ENCODE data around the gene PCP4L1. TPM values are rescaled to one million over a fixed set of nuclear protein-coding genes. Genes with fewer than 3 reads are reported as not detected.
"Not testable (repeated sequence)": the region's sequence is repeated elsewhere in the genome, so short reads cannot be mapped to it uniquely, and the experiment has no call there.

Gene PCP4L1
- total RNA-seq, 1 donor from 2014 or later: 29.3 TPM

GRCh38 chr1:161315841-161316674, 57.5 kb downstream of the PCP4L1 start:
- not testable (repeated sequence) for ATAC-seq

DNA sequence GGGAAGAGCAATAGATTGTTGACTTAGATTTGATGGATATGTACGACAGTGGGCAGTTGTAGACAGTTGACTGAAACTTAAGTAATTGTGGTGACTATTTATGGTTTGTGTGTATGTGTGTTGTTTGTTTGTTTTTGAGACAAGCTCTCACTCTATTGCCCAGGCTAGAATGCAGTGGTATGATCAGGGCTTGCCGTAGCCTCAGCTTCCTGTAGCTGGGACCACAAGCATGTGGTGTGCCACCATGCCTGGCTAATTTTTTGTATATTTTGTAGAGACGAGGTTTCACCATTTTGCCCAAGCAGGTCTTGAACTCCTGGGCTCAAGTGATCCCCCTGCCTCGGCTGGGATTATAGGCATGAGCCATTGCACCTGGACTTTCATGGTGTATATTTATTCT, 65.5 kb downstream of the PCP4L1 start:
- ATAC-seq: no peak

DNA sequence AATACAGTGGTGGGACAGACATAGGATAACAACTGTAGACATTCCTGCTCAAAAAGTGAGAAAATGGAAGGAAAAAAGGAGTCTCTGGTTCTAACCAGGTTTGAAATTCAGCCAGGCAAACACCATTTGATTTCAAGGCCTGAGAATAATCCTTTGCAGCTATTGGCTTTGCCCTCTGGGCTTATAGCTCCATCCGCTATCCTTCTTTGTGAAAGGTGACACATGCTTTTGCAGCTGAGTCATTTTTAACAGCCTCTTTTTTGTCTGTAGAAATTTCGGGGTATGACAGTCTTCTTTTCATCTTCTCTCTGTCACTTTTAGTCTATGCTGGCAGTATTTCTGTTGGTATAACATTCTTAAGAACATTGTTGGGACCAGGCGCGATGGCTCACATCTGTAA, 71.8 kb downstream of the PCP4L1 start:
- peak; percentile 37 for ATAC-seq

DNA sequence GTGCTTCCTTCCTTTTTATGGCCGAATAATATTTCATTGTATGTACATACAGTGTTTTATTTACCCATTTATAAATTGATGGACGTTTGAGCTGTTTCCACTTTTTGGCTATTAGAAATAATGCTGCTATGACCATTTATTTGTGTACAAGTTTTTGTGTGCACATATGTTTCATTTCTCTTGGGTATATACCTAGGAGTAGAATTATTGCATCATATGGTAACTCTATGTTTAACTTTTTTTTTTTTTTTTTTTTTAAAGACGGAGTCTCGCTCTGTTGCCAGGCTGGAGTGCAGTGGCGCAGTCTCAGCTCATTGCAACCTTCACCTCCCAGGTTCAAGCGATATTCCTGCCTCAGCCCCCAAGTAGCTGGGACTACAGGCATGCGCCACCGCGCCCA, 74.6 kb downstream of the PCP4L1 start:
- ATAC-seq: no peak

Other genes with a start within 250 kb of the PCP4L1 start
- gene F11R, start 237.6 kb upstream of the PCP4L1 start, total RNA-seq: 137 TPM
- gene TSTD1, start 219.8 kb upstream of the PCP4L1 start, total RNA-seq: 67.9 TPM
- 25.2 TPM for gene USF1, start 212.8 kb upstream of the PCP4L1 start, total RNA-seq
- gene ARHGAP30, start 188.9 kb upstream of the PCP4L1 start, total RNA-seq: 6.0 TPM
- 115 TPM for gene NECTIN4, start 169.2 kb upstream of the PCP4L1 start, total RNA-seq
- gene KLHDC9, start 160.4 kb upstream of the PCP4L1 start, total RNA-seq: 4.5 TPM
- gene PFDN2, start 140.7 kb upstream of the PCP4L1 start, total RNA-seq: 46.2 TPM
- 26.4 TPM for gene NIT1, start 140.6 kb upstream of the PCP4L1 start, total RNA-seq
- 24.9 TPM for gene DEDD, start 126.1 kb upstream of the PCP4L1 start, total RNA-seq
- gene UFC1, start 104.8 kb upstream of the PCP4L1 start, total RNA-seq: 76.7 TPM
- gene USP21, start 99.2 kb upstream of the PCP4L1 start, total RNA-seq: 15.6 TPM
- 10.4 TPM for gene PPOX, start 92.3 kb upstream of the PCP4L1 start, total RNA-seq
- gene B4GALT3, start 81.2 kb upstream of the PCP4L1 start, total RNA-seq: 17.7 TPM
- gene ADAMTS4, start 59.7 kb upstream of the PCP4L1 start, total RNA-seq: 1.3 TPM
- 56.4 TPM for gene NDUFS2, start 56.4 kb upstream of the PCP4L1 start, total RNA-seq
- 0.76 TPM for gene FCER1G, start 43.5 kb upstream of the PCP4L1 start, total RNA-seq
- gene APOA2, start 35.1 kb upstream of the PCP4L1 start, total RNA-seq: not detected
- 11.4 TPM for gene TOMM40L, start 32.7 kb upstream of the PCP4L1 start, total RNA-seq
- gene NR1I3, start 20.5 kb upstream of the PCP4L1 start, total RNA-seq: not detected
- gene MPZ, start 51.2 kb downstream of the PCP4L1 start, total RNA-seq: 1.4 TPM
- 185 TPM for gene SDHC, start 55.6 kb downstream of the PCP4L1 start, total RNA-seq
- not detected for gene CFAP126, start 109.1 kb downstream of the PCP4L1 start, total RNA-seq
- 3.1 TPM for gene FCGR2A, start 246.7 kb downstream of the PCP4L1 start, total RNA-seq